WTC11 (cell line): ENCODE results near the gene TBX20.
"Not testable (repeated sequence)": the region's sequence is repeated elsewhere in the genome, so short reads cannot be mapped to it uniquely, and the experiment has no call there.

Experiments
- CTCF ChIP-seq: fragments of 200-600 bp; IDR thresholded peaks from 2 replicates; pipeline ENCODE4 v1.8.0; 2022; ENCODE audit warnings: antibody characterized with exemption
- IRF2 ChIP-seq: sonication (generic); formaldehyde crosslinking; IDR thresholded peaks from 2 replicates; pipeline ENCODE4 v1.8.0; 2022; ENCODE audit warnings: low read depth, missing genetic modification reagents, borderline replicate concordance
- NR2C2 ChIP-seq: sonication (generic); formaldehyde crosslinking; IDR thresholded peaks from 2 replicates; pipeline ENCODE4 v1.8.0; 2022; ENCODE audit warnings: mild to moderate bottlenecking, missing genetic modification reagents
- STAT6 ChIP-seq: sonication (generic); formaldehyde crosslinking; conservative IDR thresholded peaks from 2 replicates; pipeline ENCODE4 v1.8.1; 2023; ENCODE audit warnings: mild to moderate bottlenecking, low read depth, missing genetic modification reagents, moderate library complexity
- TEAD4 ChIP-seq: sonication (generic); formaldehyde crosslinking; IDR thresholded peaks from 2 replicates; pipeline ENCODE4 v1.8.0; 2022; ENCODE audit warnings: mild to moderate bottlenecking, missing genetic modification reagents
- TF ChIP-seq, protein P1 (sequence below): sonication (generic); formaldehyde crosslinking; IDR thresholded peaks from 2 replicates; pipeline ENCODE4 v1.8.1; 2022; ENCODE audit warnings: missing genetic modification reagents, borderline replicate concordance

DNA sequence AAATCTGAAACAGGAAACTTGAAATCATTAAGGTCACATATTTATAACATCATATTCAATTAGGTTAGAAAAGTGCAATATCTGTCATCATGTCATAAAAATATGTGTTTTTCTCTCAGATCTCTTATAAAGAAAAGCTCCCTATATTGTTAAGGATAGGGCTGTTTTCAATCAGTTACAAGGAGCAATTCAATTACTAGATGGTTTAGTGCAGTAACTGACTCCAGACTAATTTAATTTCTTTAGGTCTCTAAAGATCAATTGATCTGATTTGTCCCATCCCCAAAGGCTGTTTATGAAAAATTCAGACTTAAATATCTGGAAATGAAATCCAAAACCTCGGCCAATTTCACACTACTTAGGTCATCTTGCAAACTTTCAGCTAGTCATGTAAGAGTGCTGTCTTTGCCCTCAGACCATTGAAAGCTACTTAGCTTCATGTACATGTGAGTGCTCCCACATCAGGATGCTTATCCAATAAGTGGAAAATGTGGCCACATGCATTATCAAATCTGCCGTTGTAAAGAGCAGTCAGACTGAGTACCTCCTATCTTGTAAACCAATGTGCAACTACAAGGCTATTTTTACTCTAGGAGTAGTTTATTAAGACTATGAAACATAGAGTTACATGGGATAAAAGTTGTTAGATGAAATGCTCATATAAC is 24.7 kb downstream of the TBX20 start:
- TF ChIP-seq STAT6; IRF2 (CRISPR knock-in tag); NR2C2; TEAD4; CTCF: not testable (repeated sequence)
- TF ChIP-seq, protein P1, sequence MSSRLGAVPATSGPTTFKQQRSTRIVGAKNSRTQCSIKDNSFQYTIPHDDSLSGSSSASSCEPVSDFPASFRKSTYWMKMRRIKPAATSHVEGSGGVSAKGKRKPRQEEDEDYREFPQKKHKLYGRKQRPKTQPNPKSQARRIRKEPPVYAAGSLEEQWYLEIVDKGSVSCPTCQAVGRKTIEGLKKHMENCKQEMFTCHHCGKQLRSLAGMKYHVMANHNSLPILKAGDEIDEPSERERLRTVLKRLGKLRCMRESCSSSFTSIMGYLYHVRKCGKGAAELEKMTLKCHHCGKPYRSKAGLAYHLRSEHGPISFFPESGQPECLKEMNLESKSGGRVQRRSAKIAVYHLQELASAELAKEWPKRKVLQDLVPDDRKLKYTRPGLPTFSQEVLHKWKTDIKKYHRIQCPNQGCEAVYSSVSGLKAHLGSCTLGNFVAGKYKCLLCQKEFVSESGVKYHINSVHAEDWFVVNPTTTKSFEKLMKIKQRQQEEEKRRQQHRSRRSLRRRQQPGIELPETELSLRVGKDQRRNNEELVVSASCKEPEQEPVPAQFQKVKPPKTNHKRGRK: not testable (repeated sequence)
